ENCODE results near the gene PCYT2. TPM values are rescaled to one million over a fixed set of nuclear protein-coding genes. Genes with fewer than 3 reads are reported as not detected.

Gene PCYT2
- total RNA-seq, 1 donor from 2014 or later = 49.5 TPM

- intact Hi-C loops (cut with micrococcal nuclease) = no loop called here
- no peak for DNase-seq (ENCODE audit: low spot score)
- Mint-ChIP-seq H3K4me1 (ENCODE audit: low read depth) (peaks cover 10% of the 10 kb centered on the region), H3K36me3 (ENCODE audit: low read depth) (peaks cover 12% of the 10 kb centered on the region), H3K27ac (peak overlapping the region; percentile 48), H3K4me3 (peak overlapping the region; percentile 88), H3K9me3 (no peaks in the 10 kb centered on the region), H3K27me3 (ENCODE audit: insufficient read depth) (peaks cover 3% of the 10 kb centered on the region)
These were observed 24.5 kb upstream of the PCYT2 start for GRCh38 chr17:81935709-81936084.

- Mint-ChIP-seq H3K27me3 (ENCODE audit: insufficient read depth) (peaks cover 2% of the 10 kb centered on the region), H3K4me3 (peak overlapping the region; percentile 88), H3K27ac (peak overlapping the region; percentile 48), H3K4me1 (ENCODE audit: low read depth) (peaks cover 10% of the 10 kb centered on the region), H3K9me3 (no peaks in the 10 kb centered on the region), H3K36me3 (ENCODE audit: low read depth) (peaks cover 12% of the 10 kb centered on the region)
- intact Hi-C loops (cut with micrococcal nuclease) = no loop called here
- no peak for DNase-seq (ENCODE audit: low spot score)
These were observed 23.9 kb upstream of the PCYT2 start for GRCh38 chr17:81934850-81935708.

- Mint-ChIP-seq H3K27me3 (ENCODE audit: insufficient read depth) (peaks cover 2% of the 10 kb centered on the region), H3K4me3 (peak overlapping the region; percentile 64), H3K9me3 (no peaks in the 10 kb centered on the region), H3K36me3 (ENCODE audit: low read depth) (peaks cover 12% of the 10 kb centered on the region), H3K4me1 (ENCODE audit: low read depth) (peaks cover 10% of the 10 kb centered on the region), H3K27ac (no peak overlapping the region)
- intact Hi-C loops (cut with micrococcal nuclease) = no loop called here
- no peak for DNase-seq (ENCODE audit: low spot score)
These were observed 23.0 kb upstream of the PCYT2 start for GRCh38 chr17:81934098-81934757.

GRCh38 chr17:81933178-81933699 is 22.0 kb upstream of the PCYT2 start:
- peaks cover 10% of the 10 kb centered on the region for H3K4me1 Mint-ChIP-seq (ENCODE audit: low read depth)
- no peaks in the 10 kb centered on the region for H3K9me3 Mint-ChIP-seq
- intact Hi-C loops (cut with micrococcal nuclease) = no loop called here
- H3K27me3 Mint-ChIP-seq (ENCODE audit: insufficient read depth) = peaks cover 2% of the 10 kb centered on the region
- DNase-seq (ENCODE audit: low spot score) = no peak
- H3K4me3 Mint-ChIP-seq = no peak overlapping the region
- H3K27ac Mint-ChIP-seq = no peak overlapping the region
- peaks cover 12% of the 10 kb centered on the region for H3K36me3 Mint-ChIP-seq (ENCODE audit: low read depth)

GRCh38 chr17:81932333-81932983 is 21.3 kb upstream of the PCYT2 start:
- no peak overlapping the region for H3K27ac Mint-ChIP-seq
- peaks cover 12% of the 10 kb centered on the region for H3K36me3 Mint-ChIP-seq (ENCODE audit: low read depth)
- H3K4me1 Mint-ChIP-seq (ENCODE audit: low read depth) = peaks cover 5% of the 10 kb centered on the region
- intact Hi-C loops (cut with micrococcal nuclease) = no loop called here
- H3K27me3 Mint-ChIP-seq (ENCODE audit: insufficient read depth) = peaks cover 2% of the 10 kb centered on the region
- DNase-seq (ENCODE audit: low spot score) = no peak
- no peak overlapping the region for H3K4me3 Mint-ChIP-seq
- no peaks in the 10 kb centered on the region for H3K9me3 Mint-ChIP-seq

GRCh38 chr17:81931557-81932332 is 20.5 kb upstream of the PCYT2 start:
- DNase-seq (ENCODE audit: low spot score) = no peak
- H3K9me3 Mint-ChIP-seq = no peaks in the 10 kb centered on the region
- H3K4me1 Mint-ChIP-seq (ENCODE audit: low read depth) = peaks cover 5% of the 10 kb centered on the region
- peaks cover 2% of the 10 kb centered on the region for H3K27me3 Mint-ChIP-seq (ENCODE audit: insufficient read depth)
- intact Hi-C loops (cut with micrococcal nuclease) = no loop called here
- no peak overlapping the region for H3K27ac Mint-ChIP-seq
- H3K4me3 Mint-ChIP-seq = no peak overlapping the region
- H3K36me3 Mint-ChIP-seq (ENCODE audit: low read depth) = peaks cover 12% of the 10 kb centered on the region

- Mint-ChIP-seq H3K27me3 (ENCODE audit: insufficient read depth) (peaks cover 2% of the 10 kb centered on the region), H3K4me1 (ENCODE audit: low read depth) (peaks cover 9% of the 10 kb centered on the region), H3K27ac (no peak overlapping the region), H3K36me3 (ENCODE audit: low read depth) (peaks cover 12% of the 10 kb centered on the region), H3K9me3 (no peaks in the 10 kb centered on the region), H3K4me3 (no peak overlapping the region)
- no peak for DNase-seq (ENCODE audit: low spot score)
- intact Hi-C loops (cut with micrococcal nuclease) = no loop called here
These were observed 20.0 kb upstream of the PCYT2 start for GRCh38 chr17:81931189-81931556.

GRCh38 chr17:81930142-81931125 is 19.2 kb upstream of the PCYT2 start:
- peaks cover 10% of the 10 kb centered on the region for H3K4me1 Mint-ChIP-seq (ENCODE audit: low read depth)
- no peak overlapping the region for H3K27ac Mint-ChIP-seq
- intact Hi-C loops (cut with micrococcal nuclease) = no loop called here
- no peaks in the 10 kb centered on the region for H3K9me3 Mint-ChIP-seq
- H3K4me3 Mint-ChIP-seq = peak overlapping the region; percentile 19
- H3K27me3 Mint-ChIP-seq (ENCODE audit: insufficient read depth) = peaks cover 2% of the 10 kb centered on the region
- no peak for DNase-seq (ENCODE audit: low spot score)
- H3K36me3 Mint-ChIP-seq (ENCODE audit: low read depth) = peaks cover 10% of the 10 kb centered on the region

GRCh38 chr17:81929253-81930141 is 18.3 kb upstream of the PCYT2 start:
- DNase-seq (ENCODE audit: low spot score) = no peak
- no peak overlapping the region for H3K27ac Mint-ChIP-seq
- peaks cover 10% of the 10 kb centered on the region for H3K36me3 Mint-ChIP-seq (ENCODE audit: low read depth)
- peak overlapping the region; percentile 72 for H3K4me3 Mint-ChIP-seq
- no peaks in the 10 kb centered on the region for H3K9me3 Mint-ChIP-seq
- intact Hi-C loops (cut with micrococcal nuclease) = no loop called here
- peaks cover 10% of the 10 kb centered on the region for H3K4me1 Mint-ChIP-seq (ENCODE audit: low read depth)
- peaks cover 2% of the 10 kb centered on the region for H3K27me3 Mint-ChIP-seq (ENCODE audit: insufficient read depth)

- peaks cover 15% of the 10 kb centered on the region for H3K4me1 Mint-ChIP-seq (ENCODE audit: low read depth)
- H3K27ac Mint-ChIP-seq = no peak overlapping the region
- no peaks in the 10 kb centered on the region for H3K9me3 Mint-ChIP-seq
- DNase-seq (ENCODE audit: low spot score) = no peak
- intact Hi-C loops (cut with micrococcal nuclease) = loop anchor here (1.0 kb wide), 1 partner anchor 168 kb away; no protein-coding TSS in a partner anchor
- peaks cover 2% of the 10 kb centered on the region for H3K27me3 Mint-ChIP-seq (ENCODE audit: insufficient read depth)
- peaks cover 7% of the 10 kb centered on the region for H3K36me3 Mint-ChIP-seq (ENCODE audit: low read depth)
- H3K4me3 Mint-ChIP-seq = peak overlapping the region; percentile 72
These were observed 17.5 kb upstream of the PCYT2 start for GRCh38 chr17:81928544-81929252.

All from activated T-helper 1 cell treated with anti-CD3 and anti-CD28 coated beads, Interleukin-12 subunit alpha, Interleukin-12 subunit beta, Interleukin-2, Interleukin-4 antibody, amounts not matched to agents 30 ng/mL and 10 ng/mL and 1 ng/mL, durations not matched to agents 14 hours and 24 hours and 36 hours (primary cell).